ENCODE measurements around the gene AP1S1. TPM values are rescaled to one million over a fixed set of nuclear protein-coding genes. Genes with fewer than 3 reads are reported as not detected.

Gene AP1S1
- total RNA-seq, 1 donor from 2014 or later = 181 TPM

DNA sequence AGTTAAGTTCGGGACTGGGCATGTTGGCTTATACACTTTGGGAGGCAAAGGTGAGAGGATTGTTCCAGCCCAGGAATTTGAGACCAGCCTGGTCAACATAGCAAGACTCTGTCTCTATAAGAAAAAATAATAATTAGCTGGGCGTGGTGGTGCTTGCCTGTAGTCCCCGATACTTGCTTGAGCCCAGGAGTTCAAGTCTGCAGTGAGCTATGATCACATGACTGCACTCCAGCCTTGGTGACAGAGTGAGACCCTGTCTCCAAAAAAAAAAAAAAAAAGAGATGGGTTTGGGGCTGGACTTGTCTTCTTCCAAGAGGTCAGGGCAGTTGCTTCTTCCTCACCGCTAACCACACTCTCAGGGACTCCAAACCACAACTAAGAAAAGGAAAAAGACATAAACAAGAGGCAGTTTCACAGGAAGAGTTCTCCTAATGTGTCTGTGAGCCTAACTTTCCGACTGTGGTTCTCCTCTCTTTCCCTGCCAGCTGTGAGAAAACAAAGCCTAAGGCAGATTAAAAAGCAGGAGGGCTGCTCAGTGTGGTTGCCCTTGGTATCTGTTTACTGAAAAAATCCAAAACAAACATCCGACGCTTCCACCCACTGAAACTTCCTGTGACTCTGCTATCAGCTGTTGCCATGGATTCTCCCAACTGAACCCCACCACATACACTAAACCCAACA lies 29.8 kb upstream of the AP1S1 start:
- H3K27ac ChIP-seq (ENCODE audit: low read depth, low read length) = peak overlapping the region; percentile 97
- Mint-ChIP-seq H3K9me3 (ENCODE audit: unreplicated experiment) (peaks cover 2% of the 10 kb centered on the region), H3K4me1 (ENCODE audit: low read depth, unreplicated experiment) (peaks cover 41% of the 10 kb centered on the region), H3K4me3 (ENCODE audit: unreplicated experiment) (peak overlapping the region; percentile 47), H3K36me3 (ENCODE audit: low read depth, unreplicated experiment) (peaks cover 15% of the 10 kb centered on the region), H3K27me3 (ENCODE audit: low read depth, unreplicated experiment) (no peaks in the 10 kb centered on the region), H3K27ac (ENCODE audit: unreplicated experiment) (peak overlapping the region; percentile 98)
- H3K9ac ChIP-seq (ENCODE audit: low read length) = peak overlapping the region; percentile 64
- H3K79me2 ChIP-seq (ENCODE audit: insufficient read depth, low read length) = peaks cover 40% of the 10 kb centered on the region
- TF ChIP-seq EZH2 (IDR thresholded peaks at IDR 0.05; ENCODE audit: insufficient read depth, low read length) = no peak
- H3K9me3 ChIP-seq (ENCODE audit: insufficient read depth, low read depth, low read length) = no peaks in the 10 kb centered on the region
- peak; percentile 26 for FAIRE-seq
- H3K4me3 ChIP-seq (ENCODE audit: insufficient read depth, low read depth, low read length) = no peak overlapping the region
- DNase-seq (ENCODE audit: low read depth) = peak; percentile 92
- H3K4me2 ChIP-seq (ENCODE audit: low read length) = peak overlapping the region; percentile 47
- H3K27me3 ChIP-seq (ENCODE audit: insufficient read depth, low read length) = no peaks in the 10 kb centered on the region
- H2AFZ ChIP-seq (ENCODE audit: low read depth, low read length) = no peak overlapping the region
- peaks cover 70% of the 10 kb centered on the region for H3K4me1 ChIP-seq (ENCODE audit: insufficient read depth, low read length)
- H4K20me1 ChIP-seq (ENCODE audit: insufficient read depth, low read length) = peaks cover 24% of the 10 kb centered on the region
- H3K36me3 ChIP-seq (ENCODE audit: insufficient read depth, low read length) = peaks cover 5% of the 10 kb centered on the region

DNA sequence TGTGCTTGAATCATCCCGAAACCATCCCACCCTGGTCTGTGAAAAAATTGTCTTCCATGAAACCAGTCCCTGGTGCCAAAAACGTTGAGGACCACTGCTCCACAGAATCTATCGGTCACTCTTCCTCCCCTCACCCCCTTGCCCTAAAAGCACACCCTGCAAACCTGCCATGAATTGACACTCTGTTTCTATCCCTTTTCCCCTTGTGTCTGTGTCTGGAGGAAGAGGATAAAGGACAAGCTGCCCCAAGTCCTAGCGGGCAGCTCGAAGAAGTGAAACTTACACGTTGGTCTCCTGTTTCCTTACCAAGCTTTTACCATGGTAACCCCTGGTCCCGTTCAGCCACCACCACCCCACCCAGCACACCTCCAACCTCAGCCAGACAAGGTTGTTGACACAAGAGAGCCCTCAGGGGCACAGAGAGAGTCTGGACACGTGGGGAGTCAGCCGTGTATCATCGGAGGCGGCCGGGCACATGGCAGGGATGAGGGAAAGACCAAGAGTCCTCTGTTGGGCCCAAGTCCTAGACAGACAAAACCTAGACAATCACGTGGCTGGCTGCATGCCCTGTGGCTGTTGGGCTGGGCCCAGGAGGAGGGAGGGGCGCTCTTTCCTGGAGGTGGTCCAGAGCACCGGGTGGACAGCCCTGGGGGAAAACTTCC lies 28.2 kb upstream of the AP1S1 start:
- H3K4me1 Mint-ChIP-seq (ENCODE audit: low read depth, unreplicated experiment) = peaks cover 40% of the 10 kb centered on the region
- peak overlapping the region; percentile 98 for H3K4me2 ChIP-seq (ENCODE audit: low read length)

More for the DNA sequence above, 28.2 kb upstream of the AP1S1 start:
- H3K27me3 ChIP-seq (ENCODE audit: insufficient read depth, low read length) = no peaks in the 10 kb centered on the region
- H4K20me1 ChIP-seq (ENCODE audit: insufficient read depth, low read length) = peaks cover 40% of the 10 kb centered on the region
- no peak overlapping the region for H2AFZ ChIP-seq (ENCODE audit: low read depth, low read length)
- peaks cover 2% of the 10 kb centered on the region for H3K9me3 Mint-ChIP-seq (ENCODE audit: unreplicated experiment)
- peaks cover 20% of the 10 kb centered on the region for H3K36me3 ChIP-seq (ENCODE audit: insufficient read depth, low read length)
- TF ChIP-seq EZH2 (IDR thresholded peaks at IDR 0.05; ENCODE audit: insufficient read depth, low read length) = no peak
- TF ChIP-seq, protein P1, sequence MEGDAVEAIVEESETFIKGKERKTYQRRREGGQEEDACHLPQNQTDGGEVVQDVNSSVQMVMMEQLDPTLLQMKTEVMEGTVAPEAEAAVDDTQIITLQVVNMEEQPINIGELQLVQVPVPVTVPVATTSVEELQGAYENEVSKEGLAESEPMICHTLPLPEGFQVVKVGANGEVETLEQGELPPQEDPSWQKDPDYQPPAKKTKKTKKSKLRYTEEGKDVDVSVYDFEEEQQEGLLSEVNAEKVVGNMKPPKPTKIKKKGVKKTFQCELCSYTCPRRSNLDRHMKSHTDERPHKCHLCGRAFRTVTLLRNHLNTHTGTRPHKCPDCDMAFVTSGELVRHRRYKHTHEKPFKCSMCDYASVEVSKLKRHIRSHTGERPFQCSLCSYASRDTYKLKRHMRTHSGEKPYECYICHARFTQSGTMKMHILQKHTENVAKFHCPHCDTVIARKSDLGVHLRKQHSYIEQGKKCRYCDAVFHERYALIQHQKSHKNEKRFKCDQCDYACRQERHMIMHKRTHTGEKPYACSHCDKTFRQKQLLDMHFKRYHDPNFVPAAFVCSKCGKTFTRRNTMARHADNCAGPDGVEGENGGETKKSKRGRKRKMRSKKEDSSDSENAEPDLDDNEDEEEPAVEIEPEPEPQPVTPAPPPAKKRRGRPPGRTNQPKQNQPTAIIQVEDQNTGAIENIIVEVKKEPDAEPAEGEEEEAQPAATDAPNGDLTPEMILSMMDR (IDR thresholded peaks at IDR 0.05; ENCODE audit: insufficient read depth, low read depth, low read length) = no peak
- peak overlapping the region; percentile 97 for H3K27ac Mint-ChIP-seq (ENCODE audit: unreplicated experiment)
- peak overlapping the region; percentile 93 for H3K9ac ChIP-seq (ENCODE audit: low read length)
- FAIRE-seq (no peak), DNase-seq (ENCODE audit: low read depth) (peak; percentile 79)
- H3K27me3 Mint-ChIP-seq (ENCODE audit: low read depth, unreplicated experiment) = no peaks in the 10 kb centered on the region
- peaks cover 28% of the 10 kb centered on the region for H3K36me3 Mint-ChIP-seq (ENCODE audit: low read depth, unreplicated experiment)
- H3K4me3 ChIP-seq (ENCODE audit: insufficient read depth, low read depth, low read length) = peak overlapping the region; percentile 96
- H3K4me3 Mint-ChIP-seq (ENCODE audit: unreplicated experiment) = peak overlapping the region; percentile 69
- peaks cover 70% of the 10 kb centered on the region for H3K4me1 ChIP-seq (ENCODE audit: insufficient read depth, low read length)
- no peaks in the 10 kb centered on the region for H3K9me3 ChIP-seq (ENCODE audit: insufficient read depth, low read depth, low read length)
- peaks cover 54% of the 10 kb centered on the region for H3K79me2 ChIP-seq (ENCODE audit: insufficient read depth, low read length)
- peak overlapping the region; percentile 97 for H3K27ac ChIP-seq (ENCODE audit: low read depth, low read length)
